Rectal smooth muscle tissue (tissue), 1 donor: Measurements from ENCODE around the gene SIAE.
A peak's percentile ranks its signal among the peaks of the same experiment; 100 is the strongest.

Source experiments
- H3K27ac ChIP-seq: one replicate; pipeline ENCODE4 v1.7.0; 2013; ENCODE audit warnings: low read depth, low read length, inconsistent platforms
- H3K27me3 ChIP-seq: one replicate; pipeline ENCODE4 v1.7.0; 2013; ENCODE audit warnings: low read length; ENCODE audit not compliant: control insufficient read depth, insufficient read depth
- H3K36me3 ChIP-seq: one replicate; pipeline ENCODE4 v1.7.0; 2013; ENCODE audit warnings: low read length; ENCODE audit not compliant: control insufficient read depth, insufficient read depth
- H3K4me1 ChIP-seq: one replicate; pipeline ENCODE4 v1.7.0; 2013; ENCODE audit warnings: low read length; ENCODE audit not compliant: control insufficient read depth, insufficient read depth
- H3K4me3 ChIP-seq: one replicate; pipeline ENCODE4 v1.7.0; 2013; ENCODE audit warnings: low read length
- H3K9ac ChIP-seq: one replicate; pipeline ENCODE4 v1.7.0; 2013; ENCODE audit warnings: low read length

The SIAE gene, protein sequence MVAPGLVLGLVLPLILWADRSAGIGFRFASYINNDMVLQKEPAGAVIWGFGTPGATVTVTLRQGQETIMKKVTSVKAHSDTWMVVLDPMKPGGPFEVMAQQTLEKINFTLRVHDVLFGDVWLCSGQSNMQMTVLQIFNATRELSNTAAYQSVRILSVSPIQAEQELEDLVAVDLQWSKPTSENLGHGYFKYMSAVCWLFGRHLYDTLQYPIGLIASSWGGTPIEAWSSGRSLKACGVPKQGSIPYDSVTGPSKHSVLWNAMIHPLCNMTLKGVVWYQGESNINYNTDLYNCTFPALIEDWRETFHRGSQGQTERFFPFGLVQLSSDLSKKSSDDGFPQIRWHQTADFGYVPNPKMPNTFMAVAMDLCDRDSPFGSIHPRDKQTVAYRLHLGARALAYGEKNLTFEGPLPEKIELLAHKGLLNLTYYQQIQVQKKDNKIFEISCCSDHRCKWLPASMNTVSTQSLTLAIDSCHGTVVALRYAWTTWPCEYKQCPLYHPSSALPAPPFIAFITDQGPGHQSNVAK

DNA sequence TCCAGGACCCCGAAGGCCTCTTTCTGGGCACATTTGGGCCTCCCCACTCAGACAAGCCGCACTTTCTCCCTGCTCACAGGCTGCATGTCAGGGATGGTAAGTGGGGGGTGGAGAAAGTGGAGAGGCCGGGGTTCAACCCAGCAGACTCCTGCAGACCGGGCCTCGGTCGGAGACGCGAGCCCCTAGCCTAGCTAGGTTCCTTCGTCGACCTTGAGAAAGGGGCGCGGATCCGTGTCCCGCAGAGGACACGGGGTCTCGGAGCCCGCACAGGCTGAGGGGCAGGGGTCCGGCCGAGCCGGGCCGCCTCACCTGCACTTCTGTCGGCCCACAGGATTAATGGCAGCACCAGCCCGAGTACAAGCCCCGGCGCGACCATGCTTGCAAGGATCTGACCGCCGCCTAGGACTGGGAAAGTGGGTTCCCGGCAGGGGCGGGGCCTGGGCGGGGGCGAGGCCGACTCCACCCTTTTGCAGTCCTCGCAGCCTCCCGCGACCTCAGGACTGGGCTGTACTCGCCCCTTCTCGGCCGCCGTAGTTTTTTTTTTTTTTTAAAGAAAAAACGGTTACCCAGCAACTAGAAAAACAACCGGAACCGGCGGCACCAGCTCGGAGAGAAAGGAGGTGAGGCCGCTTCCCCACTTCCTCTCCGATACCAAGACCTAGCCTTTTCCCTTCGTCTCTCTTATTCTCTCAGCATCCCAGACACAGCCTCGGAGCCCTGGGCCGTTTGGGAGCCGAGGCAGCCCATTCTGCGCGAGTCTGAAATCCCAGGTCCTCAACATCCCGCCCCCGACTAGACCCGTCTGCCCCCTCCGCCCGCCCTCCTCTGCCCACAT lies at the start of gene SIAE, which contains the start of gene SPA17:
Gene SIAE, minus strand, starts transcription at position 407 of the 835 bp plus-strand sequence. Its CDS starts 31 bp downstream, at position 376.
Gene SPA17, plus strand, starts transcription at position 572 of the 835 bp plus-strand sequence. CDS start 1,361 bp downstream, outside the sequence.
- H3K4me3 ChIP-seq, result peak within 1 kb of the TSS; percentile 90
- peak within 1 kb of the TSS; percentile 80 for H3K9ac ChIP-seq
- no peaks in the 10 kb centered on the region for H3K27me3 ChIP-seq
- H3K27ac ChIP-seq, result peak within 1 kb of the TSS; percentile 71
- H3K36me3 ChIP-seq, result no peaks in the 10 kb centered on the region
- peaks cover 2% of the 10 kb centered on the region for H3K4me1 ChIP-seq

DNA sequence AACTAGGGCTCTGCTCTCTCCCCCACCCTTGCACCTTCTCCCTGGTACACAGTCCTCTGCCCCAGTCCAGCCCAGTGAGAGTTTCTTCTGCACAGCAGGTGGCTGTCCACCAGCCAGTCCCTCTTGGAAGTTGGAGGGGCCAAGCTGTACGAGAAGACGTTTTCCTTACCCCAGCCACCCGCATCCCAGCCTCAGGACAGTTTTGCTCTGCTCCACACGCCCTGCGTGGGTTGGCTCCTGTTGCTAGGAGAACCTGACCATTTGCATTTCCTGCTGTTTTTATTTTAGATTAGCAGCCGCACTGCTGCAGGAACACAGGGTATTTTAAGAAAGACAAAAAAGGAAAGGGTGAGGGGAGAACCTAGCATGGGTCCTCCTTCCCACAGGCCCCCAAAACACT lies 48.6 kb upstream of the SIAE start:
- no peak overlapping the region for H3K27ac ChIP-seq
- no peaks in the 10 kb centered on the region for H3K36me3 ChIP-seq
- H3K4me1 ChIP-seq, result no peaks in the 10 kb centered on the region
- H3K9ac ChIP-seq, result no peak overlapping the region
- H3K27me3 ChIP-seq, result peaks cover 13% of the 10 kb centered on the region
- H3K4me3 ChIP-seq, result no peak overlapping the region

- Histone ChIP-seq H3K36me3 (no peaks in the 10 kb centered on the region), H3K27ac (no peak overlapping the region), H3K9ac (no peak overlapping the region), H3K4me1 (no peaks in the 10 kb centered on the region), H3K27me3 (peaks cover 13% of the 10 kb centered on the region), H3K4me3 (no peak overlapping the region)
Observed at GRCh38 chr11:124719534-124719933, 46.0 kb upstream of the SIAE start.

- H3K36me3 ChIP-seq, result no peaks in the 10 kb centered on the region
- H3K9ac ChIP-seq, result no peak overlapping the region
- peaks cover 13% of the 10 kb centered on the region for H3K27me3 ChIP-seq
- H3K27ac ChIP-seq, result no peak overlapping the region
- H3K4me3 ChIP-seq, result peak overlapping the region; percentile 57
- no peaks in the 10 kb centered on the region for H3K4me1 ChIP-seq
Observed at GRCh38 chr11:124718801-124719200, 45.3 kb upstream of the SIAE start.

DNA sequence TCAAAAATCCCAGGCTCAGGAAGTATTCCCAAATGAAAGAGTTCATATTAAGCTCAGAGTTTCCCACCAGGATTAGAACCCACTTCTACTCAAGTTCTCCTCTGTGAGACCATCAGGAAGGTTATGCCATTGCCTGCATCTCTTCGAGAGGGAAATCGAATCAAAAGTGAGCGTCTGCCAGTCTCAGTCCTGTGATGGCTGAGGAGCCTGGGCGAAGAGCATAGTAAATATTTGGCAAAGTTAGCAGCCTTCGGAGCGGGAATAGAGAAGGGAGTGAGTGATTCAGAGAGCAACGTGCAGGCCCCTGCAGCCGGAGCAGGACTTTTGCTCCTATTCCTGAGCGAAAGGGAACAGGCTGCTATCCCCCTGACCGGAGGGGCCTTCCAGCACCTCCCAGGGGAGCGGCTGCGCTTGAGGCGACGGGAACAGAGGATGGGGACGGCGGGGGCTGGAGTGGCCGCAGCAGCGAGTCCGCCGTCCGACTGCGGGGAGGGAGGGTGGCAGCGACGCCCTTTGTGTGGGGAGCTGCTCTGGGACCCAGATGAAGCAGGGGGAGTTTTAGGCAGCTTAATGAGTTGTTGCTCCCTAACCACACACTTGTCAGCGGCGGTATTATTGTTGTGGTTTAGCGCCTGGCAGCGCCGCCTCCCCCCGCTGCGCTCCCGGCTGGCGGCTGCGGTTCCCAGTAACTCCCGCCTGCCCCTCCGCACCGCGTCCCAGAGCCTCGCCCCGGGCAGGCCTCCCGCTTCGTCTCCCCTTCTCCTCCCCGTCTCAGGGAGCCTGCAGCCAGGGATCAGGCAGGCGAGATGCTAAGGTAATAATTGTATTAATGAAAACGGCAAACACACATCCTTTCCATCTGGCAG lies 44.5 kb upstream of the SIAE start:
- Histone ChIP-seq H3K27ac (no peak overlapping the region), H3K9ac (no peak overlapping the region), H3K4me1 (no peaks in the 10 kb centered on the region), H3K4me3 (peak overlapping the region; percentile 57), H3K36me3 (no peaks in the 10 kb centered on the region), H3K27me3 (peaks cover 13% of the 10 kb centered on the region)

GRCh38 chr11:124717421-124717785 lies 43.9 kb upstream of the SIAE start:
- H3K36me3 ChIP-seq, result no peaks in the 10 kb centered on the region
- H3K9ac ChIP-seq, result no peak overlapping the region
- peak overlapping the region; percentile 57 for H3K4me3 ChIP-seq
- no peaks in the 10 kb centered on the region for H3K4me1 ChIP-seq
- peaks cover 13% of the 10 kb centered on the region for H3K27me3 ChIP-seq
- H3K27ac ChIP-seq, result no peak overlapping the region

- no peak overlapping the region for H3K4me3 ChIP-seq
- no peaks in the 10 kb centered on the region for H3K36me3 ChIP-seq
- peaks cover 13% of the 10 kb centered on the region for H3K27me3 ChIP-seq
- no peak overlapping the region for H3K27ac ChIP-seq
- H3K9ac ChIP-seq, result no peak overlapping the region
- no peaks in the 10 kb centered on the region for H3K4me1 ChIP-seq
Observed at GRCh38 chr11:124716591-124716990, 43.1 kb upstream of the SIAE start.

DNA sequence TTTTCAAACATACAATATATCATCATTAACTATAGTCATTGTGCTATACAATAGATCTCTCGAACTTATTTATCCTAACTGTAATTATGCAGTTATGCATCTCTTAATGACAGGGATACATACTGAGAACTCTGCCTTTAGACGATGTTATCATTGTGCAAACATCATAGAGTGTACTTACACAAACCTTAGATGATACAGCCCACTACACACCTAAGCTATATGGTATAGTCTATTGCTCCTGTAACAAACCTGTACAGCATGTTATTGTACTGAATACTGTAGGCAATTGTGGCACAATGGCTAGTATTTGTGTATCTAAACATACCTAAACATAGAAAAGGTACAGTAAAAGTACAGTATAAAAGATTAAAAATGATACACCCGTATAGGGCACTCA lies 38.9 kb upstream of the SIAE start:
- Histone ChIP-seq H3K4me3 (no peak overlapping the region), H3K27ac (no peak overlapping the region), H3K36me3 (no peaks in the 10 kb centered on the region), H3K4me1 (no peaks in the 10 kb centered on the region), H3K27me3 (no peaks in the 10 kb centered on the region), H3K9ac (no peak overlapping the region)

- Histone ChIP-seq H3K9ac (no peak overlapping the region), H3K36me3 (no peaks in the 10 kb centered on the region), H3K27ac (no peak overlapping the region), H3K4me3 (no peak overlapping the region), H3K4me1 (no peaks in the 10 kb centered on the region), H3K27me3 (no peaks in the 10 kb centered on the region)
Observed at GRCh38 chr11:124707829-124708228, 34.3 kb upstream of the SIAE start.

GRCh38 chr11:124700028-124700427 lies 26.5 kb upstream of the SIAE start:
- Histone ChIP-seq H3K9ac (no peak overlapping the region), H3K4me1 (no peaks in the 10 kb centered on the region), H3K4me3 (no peak overlapping the region), H3K27ac (no peak overlapping the region), H3K27me3 (no peaks in the 10 kb centered on the region), H3K36me3 (no peaks in the 10 kb centered on the region)

DNA sequence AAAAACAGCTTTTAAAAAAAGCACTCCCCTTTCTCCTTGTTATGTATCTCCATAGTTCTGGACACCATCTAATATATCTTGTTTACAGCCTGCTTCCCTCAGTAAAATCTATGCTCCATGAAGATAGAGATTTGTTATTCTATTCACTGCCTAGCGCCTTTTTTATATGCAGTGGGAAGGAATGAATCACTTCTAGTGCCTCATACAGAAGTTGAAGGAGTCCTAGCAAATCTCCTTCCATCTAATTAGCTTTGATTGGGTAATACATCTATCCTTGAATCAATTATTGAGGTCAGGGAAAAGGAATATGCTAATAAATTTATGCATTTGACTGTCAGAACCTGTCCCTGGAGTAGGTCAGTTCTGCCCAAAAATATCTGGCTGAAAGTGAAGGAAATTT lies 26.0 kb upstream of the SIAE start:
- Histone ChIP-seq H3K36me3 (no peaks in the 10 kb centered on the region), H3K4me3 (no peak overlapping the region), H3K27ac (no peak overlapping the region), H3K27me3 (no peaks in the 10 kb centered on the region), H3K4me1 (no peaks in the 10 kb centered on the region), H3K9ac (no peak overlapping the region)

GRCh38 chr11:124693142-124693541 lies 19.6 kb upstream of the SIAE start:
- Histone ChIP-seq H3K4me1 (no peaks in the 10 kb centered on the region), H3K4me3 (no peak overlapping the region), H3K36me3 (no peaks in the 10 kb centered on the region), H3K27me3 (no peaks in the 10 kb centered on the region), H3K9ac (no peak overlapping the region), H3K27ac (no peak overlapping the region)
